WTC11 (cell line): ENCODE data around the gene OR2AG2. TPM values are rescaled to one million over a fixed set of nuclear protein-coding genes. Genes with fewer than 3 reads are reported as not detected.

Experiments used
- ATAC-seq: fragments of 200-7000 bp; cut with Tn5 transposase; 2 replicates; pipeline ENCODE4 v1.10.0; 2021; ENCODE audit warnings: mild to moderate bottlenecking, moderate library complexity
- CTCF ChIA-PET: fragments of 300-600 bp; sonication (Branson Sonifier 250); formaldehyde crosslinking; loops from one replicate; lab custom pipeline; 2021; ENCODE audit warnings: antibody characterized with exemption; lab: Charles Lee
- POLR2A ChIA-PET: fragments of 350-600 bp; sonication (Branson Sonifier 250); formaldehyde crosslinking; loops from one replicate; lab custom pipeline; 2021; ENCODE audit warnings: antibody characterized with exemption; lab: Charles Lee
- DNase-seq: peaks from one replicate; pipeline ENCODE4 v3.0.0; 2021; ENCODE audit warnings: low spot score
- H3K27ac Mint-ChIP-seq: 2 replicates; pipeline ENCODE4 v1.8.0; 2021; ENCODE audit warnings: mixed read lengths
- H3K27me3 Mint-ChIP-seq: 2 replicates; pipeline ENCODE4 v1.8.0; 2021; ENCODE audit warnings: low read depth, mild to moderate bottlenecking, moderate library complexity, mixed read lengths
- H3K36me3 Mint-ChIP-seq: 2 replicates; pipeline ENCODE4 v1.8.0; 2021; ENCODE audit warnings: mixed read lengths
- H3K4me1 Mint-ChIP-seq: 2 replicates; pipeline ENCODE4 v1.8.0; 2022; ENCODE audit warnings: mixed read lengths
- H3K4me3 Mint-ChIP-seq: 2 replicates; pipeline ENCODE4 v1.8.0; 2021; ENCODE audit warnings: mild to moderate bottlenecking, moderate library complexity, mixed read lengths
- H3K9me3 Mint-ChIP-seq: 2 replicates; pipeline ENCODE4 v1.8.0; 2021; ENCODE audit warnings: mixed read lengths
- AFF4 ChIP-seq: sonication (generic); formaldehyde crosslinking; IDR thresholded peaks from 2 replicates; pipeline ENCODE4 v1.8.1; 2023; ENCODE audit warnings: mild to moderate bottlenecking, missing genetic modification reagents, borderline replicate concordance
- CREB1 ChIP-seq: sonication (generic); formaldehyde crosslinking; IDR thresholded peaks from 2 replicates; pipeline ENCODE4 v1.8.0; 2023; ENCODE audit warnings: mild to moderate bottlenecking, missing genetic modification reagents
- E2F4 ChIP-seq: sonication (generic); formaldehyde crosslinking; IDR thresholded peaks from 2 replicates; pipeline ENCODE4 v1.8.1; 2022; ENCODE audit warnings: low read depth, mild to moderate bottlenecking, moderate library complexity, missing genetic modification reagents, borderline replicate concordance
- ETV6 ChIP-seq: sonication (generic); formaldehyde crosslinking; IDR thresholded peaks from 2 replicates; pipeline ENCODE4 v1.8.1; 2022; ENCODE audit warnings: mild to moderate bottlenecking, missing genetic modification reagents
- FOXP1 ChIP-seq: sonication (generic); formaldehyde crosslinking; IDR thresholded peaks from 2 replicates; pipeline ENCODE4 v1.8.0; 2022; ENCODE audit warnings: missing genetic modification reagents, mild to moderate bottlenecking, moderate library complexity, borderline replicate concordance
- GTF2I ChIP-seq: fragments of 250-450 bp; sonication (Bioruptor Pico); conservative IDR thresholded peaks from 2 replicates; pipeline ENCODE4 v1.4.0; 2021; ENCODE audit warnings: mild to moderate bottlenecking
- KAT7 ChIP-seq: sonication (generic); formaldehyde crosslinking; IDR thresholded peaks from 2 replicates; pipeline ENCODE4 v1.8.1; 2023; ENCODE audit warnings: missing genetic modification reagents, mild to moderate bottlenecking, borderline replicate concordance
- MLX ChIP-seq: sonication (generic); formaldehyde crosslinking; IDR thresholded peaks from 2 replicates; pipeline ENCODE4 v1.8.1; 2023; ENCODE audit warnings: mild to moderate bottlenecking, missing genetic modification reagents, moderate library complexity
- MXD4 ChIP-seq: fragments of 250-450 bp; sonication (Bioruptor Pico); IDR thresholded peaks from 2 replicates; pipeline ENCODE4 v1.8.0; 2021; ENCODE audit warnings: mild to moderate bottlenecking, moderate library complexity, borderline replicate concordance
- NFATC4 ChIP-seq: fragments of 250-450 bp; sonication (Bioruptor Pico); IDR thresholded peaks from 2 replicates; pipeline ENCODE4 v1.9.0; 2021; ENCODE audit warnings: mild to moderate bottlenecking
- NR2C2 ChIP-seq: sonication (generic); formaldehyde crosslinking; IDR thresholded peaks from 2 replicates; pipeline ENCODE4 v1.8.0; 2022; ENCODE audit warnings: mild to moderate bottlenecking, missing genetic modification reagents
- PRRX2 ChIP-seq: fragments of 250-450 bp; sonication (Bioruptor Pico); IDR thresholded peaks from 2 replicates; pipeline ENCODE4 v1.8.0; 2021; ENCODE audit warnings: mild to moderate bottlenecking
- TCF7 ChIP-seq: sonication (generic); formaldehyde crosslinking; IDR thresholded peaks from 2 replicates; pipeline ENCODE4 v1.8.0; 2022; ENCODE audit warnings: mild to moderate bottlenecking, low read depth, missing genetic modification reagents, moderate library complexity
- TEAD4 ChIP-seq: sonication (generic); formaldehyde crosslinking; IDR thresholded peaks from 2 replicates; pipeline ENCODE4 v1.8.0; 2022; ENCODE audit warnings: mild to moderate bottlenecking, missing genetic modification reagents
- ZNF138 ChIP-seq: sonication (generic); formaldehyde crosslinking; conservative IDR thresholded peaks from 2 replicates; pipeline ENCODE4 v1.8.1; 2022; ENCODE audit warnings: mild to moderate bottlenecking, moderate library complexity, missing genetic modification reagents
- ZSCAN18 ChIP-seq: fragments of 250-450 bp; sonication (Bioruptor Pico); IDR thresholded peaks from 2 replicates; pipeline ENCODE4 v2.1.2; 2022; ENCODE audit warnings: mild to moderate bottlenecking, moderate library complexity
- total RNA-seq: library from RNA; stranded (reverse); gene quantifications from 3 replicates; pipeline ENCODE4 v1.2.3, GENCODE V29; 2021
- TF ChIP-seq, protein P1 (sequence below): sonication (generic); formaldehyde crosslinking; IDR thresholded peaks from 2 replicates; pipeline ENCODE4 v1.8.0; 2022; ENCODE audit warnings: mild to moderate bottlenecking, missing genetic modification reagents
- TF ChIP-seq, protein P2 (sequence below): sonication (generic); formaldehyde crosslinking; IDR thresholded peaks from 2 replicates; pipeline ENCODE4 v1.8.1; 2022; ENCODE audit warnings: mild to moderate bottlenecking, missing genetic modification reagents, moderate library complexity, borderline replicate concordance
- TF ChIP-seq, protein P3 (sequence below): sonication (generic); formaldehyde crosslinking; conservative IDR thresholded peaks from 2 replicates; pipeline ENCODE4 v1.8.1; 2022; ENCODE audit warnings: mild to moderate bottlenecking, missing genetic modification reagents
- TF ChIP-seq, protein P4 (sequence below): sonication (generic); formaldehyde crosslinking; IDR thresholded peaks from 2 replicates; pipeline ENCODE4 v1.8.0; 2022; ENCODE audit warnings: mild to moderate bottlenecking, missing genetic modification reagents

Gene OR2AG2
- total RNA-seq, 1 experiment from 2014 or later = 0.17 TPM

GRCh38 chr11:6778518-6778917 lies 6.7 kb upstream of the OR2AG2 start:
- CTCF ChIA-PET = interaction anchor here (1.4 to 1.8 kb wide), 2 partner anchors 21 to 24 kb away, joined by 4 read pairs; no protein-coding TSS in a partner anchor
- POLR2A ChIA-PET = no interaction called here
- no peak for ATAC-seq

DNA sequence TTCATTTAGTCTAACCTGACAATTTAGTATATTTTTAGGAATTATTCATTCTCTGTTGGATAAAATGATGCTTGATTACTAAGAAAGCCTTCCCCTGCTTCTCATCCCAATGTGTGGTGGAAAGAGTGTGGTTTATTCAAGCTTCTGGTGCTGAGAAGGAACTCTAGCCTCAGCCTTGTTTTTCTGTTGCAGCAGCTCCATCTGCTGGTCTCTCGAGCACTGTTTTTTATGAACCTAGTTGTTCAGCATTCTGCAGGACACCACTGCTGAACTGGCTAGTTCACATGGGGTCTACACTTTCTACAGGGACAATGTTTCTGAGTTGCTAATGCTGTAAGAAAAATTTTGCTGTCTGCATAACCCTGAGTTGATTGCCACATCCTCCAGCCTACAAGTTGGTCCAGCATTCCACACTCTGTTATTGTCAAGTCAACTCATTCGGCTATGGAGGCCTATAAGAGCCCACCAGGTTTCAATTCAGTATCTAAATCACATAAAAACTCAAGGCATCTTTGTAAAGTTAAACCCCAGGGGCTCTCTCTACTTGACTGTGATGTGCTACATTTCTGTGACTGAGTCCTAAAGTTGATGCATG lies 14.3 kb downstream of the OR2AG2 start:
- ChIA-PET CTCF (interaction anchor here (0.6 to 3.5 kb wide), 21 partner anchors 9 to 596 kb away, joined by 3 to 55 read pairs (median 4); partner anchors contain the start of gene OR2AG2), POLR2A (no interaction called here)

More at GRCh38 chr11:6778518-6778917, 6.7 kb upstream of the OR2AG2 start:
- H3K4me1 Mint-ChIP-seq = no peaks in the 10 kb centered on the region
- no peak overlapping the region for H3K4me3 Mint-ChIP-seq
- TF ChIP-seq ETV6 (CRISPR knock-in tag) (no peak), KAT7 (CRISPR knock-in tag) (no peak)
- TF ChIP-seq, all 79 proteins: peak for 0
- Mint-ChIP-seq H3K36me3 (no peaks in the 10 kb centered on the region), H3K27ac (no peak overlapping the region), H3K27me3 (peaks cover 2% of the 10 kb centered on the region; the same call in 1 of the 2 replicates), H3K9me3 (no peaks in the 10 kb centered on the region)
- no peak for DNase-seq

More for the DNA sequence above, 14.3 kb downstream of the OR2AG2 start:
- Mint-ChIP-seq H3K36me3 (no peaks in the 10 kb centered on the region), H3K4me1 (no peaks in the 10 kb centered on the region), H3K4me3 (no peak overlapping the region), H3K9me3 (peaks cover 1% of the 10 kb centered on the region), H3K27ac (no peak overlapping the region), H3K27me3 (no peaks in the 10 kb centered on the region; the same call in 1 of the 2 replicates)
- TF ChIP-seq TCF7 (CRISPR knock-in tag) = no peak
- no peak for TF ChIP-seq TEAD4 (CRISPR knock-in tag)
- no peak for TF ChIP-seq ZSCAN18 (CRISPR knock-in tag)
- no peak for TF ChIP-seq GTF2I (CRISPR knock-in tag)
- no peak for TF ChIP-seq ZNF138
- TF ChIP-seq, protein P1, sequence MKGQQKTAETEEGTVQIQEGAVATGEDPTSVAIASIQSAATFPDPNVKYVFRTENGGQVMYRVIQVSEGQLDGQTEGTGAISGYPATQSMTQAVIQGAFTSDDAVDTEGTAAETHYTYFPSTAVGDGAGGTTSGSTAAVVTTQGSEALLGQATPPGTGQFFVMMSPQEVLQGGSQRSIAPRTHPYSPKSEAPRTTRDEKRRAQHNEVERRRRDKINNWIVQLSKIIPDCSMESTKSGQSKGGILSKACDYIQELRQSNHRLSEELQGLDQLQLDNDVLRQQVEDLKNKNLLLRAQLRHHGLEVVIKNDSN (CRISPR knock-in tag) = no peak
- TF ChIP-seq MXD4 (CRISPR knock-in tag) = no peak
- TF ChIP-seq, protein P2, sequence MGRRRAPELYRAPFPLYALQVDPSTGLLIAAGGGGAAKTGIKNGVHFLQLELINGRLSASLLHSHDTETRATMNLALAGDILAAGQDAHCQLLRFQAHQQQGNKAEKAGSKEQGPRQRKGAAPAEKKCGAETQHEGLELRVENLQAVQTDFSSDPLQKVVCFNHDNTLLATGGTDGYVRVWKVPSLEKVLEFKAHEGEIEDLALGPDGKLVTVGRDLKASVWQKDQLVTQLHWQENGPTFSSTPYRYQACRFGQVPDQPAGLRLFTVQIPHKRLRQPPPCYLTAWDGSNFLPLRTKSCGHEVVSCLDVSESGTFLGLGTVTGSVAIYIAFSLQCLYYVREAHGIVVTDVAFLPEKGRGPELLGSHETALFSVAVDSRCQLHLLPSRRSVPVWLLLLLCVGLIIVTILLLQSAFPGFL (CRISPR knock-in tag) = no peak
- TF ChIP-seq NR2C2 = no peak
- TF ChIP-seq, protein P3, sequence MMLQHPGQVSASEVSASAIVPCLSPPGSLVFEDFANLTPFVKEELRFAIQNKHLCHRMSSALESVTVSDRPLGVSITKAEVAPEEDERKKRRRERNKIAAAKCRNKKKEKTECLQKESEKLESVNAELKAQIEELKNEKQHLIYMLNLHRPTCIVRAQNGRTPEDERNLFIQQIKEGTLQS = no peak
- TF ChIP-seq PRRX2 = no peak
- no peak for TF ChIP-seq NFATC4 (CRISPR knock-in tag)
- TF ChIP-seq E2F4 (CRISPR knock-in tag) = no peak
- TF ChIP-seq MLX (CRISPR knock-in tag) = no peak
- TF ChIP-seq, protein P4, sequence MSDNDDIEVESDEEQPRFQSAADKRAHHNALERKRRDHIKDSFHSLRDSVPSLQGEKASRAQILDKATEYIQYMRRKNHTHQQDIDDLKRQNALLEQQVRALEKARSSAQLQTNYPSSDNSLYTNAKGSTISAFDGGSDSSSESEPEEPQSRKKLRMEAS (CRISPR knock-in tag) = no peak
- no peak for TF ChIP-seq AFF4 (CRISPR knock-in tag)
- no peak for TF ChIP-seq FOXP1 (CRISPR knock-in tag)
- no peak for TF ChIP-seq CREB1 (CRISPR knock-in tag)
- DNase-seq = peak; percentile 52
- ATAC-seq = peak; percentile 94
